ENCODE data around the gene GHRL. TPM values are rescaled to one million over a fixed set of nuclear protein-coding genes. Genes with fewer than 3 reads are reported as not detected.

Gene GHRL
- total and polyA plus RNA-seq, 2 of the 4 experiments (the other 2 are of a cell fraction), result 0.27 TPM; not detected in 1

DNA sequence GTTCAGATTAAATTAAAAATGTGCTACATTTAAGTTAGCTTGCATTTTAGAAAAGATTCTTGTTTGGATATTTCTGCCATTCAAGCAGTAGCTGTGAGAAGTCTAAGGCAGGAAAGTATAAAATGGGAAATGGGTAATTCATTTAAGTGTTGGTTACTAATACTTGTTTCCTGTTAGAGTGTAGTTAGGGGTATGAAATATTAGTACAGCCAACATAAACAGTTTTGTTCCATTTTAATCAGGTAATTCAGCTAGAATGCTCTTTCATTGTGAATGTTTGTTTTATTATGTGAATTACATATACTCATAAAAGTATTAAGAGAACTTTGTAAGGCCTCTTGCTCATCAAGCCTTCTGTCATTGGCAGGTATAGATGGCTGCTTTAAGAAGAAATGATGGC lies 24.6 kb downstream of the GHRL start:
- H2BK20ac ChIP-seq (ENCODE audit: low read depth, low read length), result no peak overlapping the region
- H3K27me3 ChIP-seq (ENCODE audit: control insufficient read depth, insufficient read depth, low read length), result no peaks in the 10 kb centered on the region
- intact Hi-C loops (cut with micrococcal nuclease), result no loop called here
- H3K9me3 ChIP-seq (ENCODE audit: control insufficient read depth, insufficient read depth, low read length), result no peaks in the 10 kb centered on the region
- no peak overlapping the region for H2AFZ ChIP-seq (replicated peaks; ENCODE audit: low read length, poor library complexity)
- no peak overlapping the region for H3K4me3 ChIP-seq (ENCODE audit: insufficient read depth, low read depth, low read length)
- no peak overlapping the region for H3K4ac ChIP-seq (ENCODE audit: low read depth, low read length)
- peaks cover 28 to 64% of the 10 kb centered on the region in 2 experiments for H3K79me1 ChIP-seq (ENCODE audit: low read depth in 1 of 2, low read length in 2 of 2)
- H4K91ac ChIP-seq (ENCODE audit: insufficient read depth, low read depth, low read length), result no peak overlapping the region
- BruUV-seq (replicated peaks), result no TSS peak
- CTCF ChIA-PET, result no interaction called here
- in situ Hi-C loops (cut with MboI; ENCODE audit: low sequenced_read_pairs), result no loop called here
- H3K18ac ChIP-seq (ENCODE audit: low read depth, low read length), result no peak overlapping the region
- no peak overlapping the region for H2BK5ac ChIP-seq (ENCODE audit: low read depth, low read length, poor library complexity, severe bottlenecking)
- H4K20me1 ChIP-seq (ENCODE audit: insufficient read depth, low read length), result peaks cover 12% of the 10 kb centered on the region
- DNase-seq, result no peak
- H3K23ac ChIP-seq (ENCODE audit: low read depth, low read length), result no peak overlapping the region
- peaks cover 9% of the 10 kb centered on the region; the same call in 1 of the 2 replicates for H3K9me1 ChIP-seq (ENCODE audit: insufficient read depth, low read length)
- no peak overlapping the region for H2AK9ac ChIP-seq (replicated peaks; ENCODE audit: low read depth, low read length, poor library complexity)
- no peak overlapping the region for H2BK120ac ChIP-seq (ENCODE audit: low read depth, low read length)
- no peak overlapping the region for H4K5ac ChIP-seq (ENCODE audit: low read depth, low read length)
- no peak overlapping the region for H3K14ac ChIP-seq (replicated peaks; ENCODE audit: low read depth, low read length)
- peaks cover 21% of the 10 kb centered on the region for H3K36me3 ChIP-seq (ENCODE audit: control insufficient read depth, insufficient read depth, low read length)
- no peak overlapping the region for H3K9ac ChIP-seq (ENCODE audit: low read depth, low read length)
- ATAC-seq (ENCODE audit: low read depth), result no peak
- no peak overlapping the region for H3K27ac ChIP-seq (ENCODE audit: insufficient read depth, low read length)
- H3K4me2 ChIP-seq (ENCODE audit: low read depth, low read length), result no peak overlapping the region
- peaks cover 6% of the 10 kb centered on the region for H3K4me1 ChIP-seq (ENCODE audit: control insufficient read depth, insufficient read depth, low read length)
- TF ChIP-seq MXI1 (IDR thresholded peaks at IDR 0.05; ENCODE audit: borderline replicate concordance, low read depth, low read length) (no peak), MAFK (IDR thresholded peaks at IDR 0.05; ENCODE audit: low read depth, low read length) (no peak), CEBPB (IDR thresholded peaks at IDR 0.05; ENCODE audit: low read depth, low read length) (no peak), RAD21 (IDR thresholded peaks at IDR 0.05; ENCODE audit: low read length) (no peak), MAZ (IDR thresholded peaks at IDR 0.05; ENCODE audit: borderline replicate concordance, low read depth, low read length) (no peak), POLR2A (IDR thresholded peaks at IDR 0.05; ENCODE audit: low read depth, low read length) (no peak), RCOR1 (IDR thresholded peaks at IDR 0.05; ENCODE audit: insufficient replicate concordance, low read length) (no peak), CHD1 (IDR thresholded peaks at IDR 0.05; ENCODE audit: low read depth, low read length) (no peak), BHLHE40 (IDR thresholded peaks at IDR 0.05; ENCODE audit: low read depth, low read length) (no peak), NFE2L2 (IDR thresholded peaks at IDR 0.05; ENCODE audit: low read depth, low read length) (no peak), SMC3 (IDR thresholded peaks at IDR 0.05; ENCODE audit: low read depth, low read length) (no peak)
- TF ChIP-seq, protein P1, sequence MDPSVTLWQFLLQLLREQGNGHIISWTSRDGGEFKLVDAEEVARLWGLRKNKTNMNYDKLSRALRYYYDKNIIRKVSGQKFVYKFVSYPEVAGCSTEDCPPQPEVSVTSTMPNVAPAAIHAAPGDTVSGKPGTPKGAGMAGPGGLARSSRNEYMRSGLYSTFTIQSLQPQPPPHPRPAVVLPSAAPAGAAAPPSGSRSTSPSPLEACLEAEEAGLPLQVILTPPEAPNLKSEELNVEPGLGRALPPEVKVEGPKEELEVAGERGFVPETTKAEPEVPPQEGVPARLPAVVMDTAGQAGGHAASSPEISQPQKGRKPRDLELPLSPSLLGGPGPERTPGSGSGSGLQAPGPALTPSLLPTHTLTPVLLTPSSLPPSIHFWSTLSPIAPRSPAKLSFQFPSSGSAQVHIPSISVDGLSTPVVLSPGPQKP (IDR thresholded peaks at IDR 0.05; ENCODE audit: borderline replicate concordance, low read depth, low read length), result no peak
- TF ChIP-seq, protein P2, sequence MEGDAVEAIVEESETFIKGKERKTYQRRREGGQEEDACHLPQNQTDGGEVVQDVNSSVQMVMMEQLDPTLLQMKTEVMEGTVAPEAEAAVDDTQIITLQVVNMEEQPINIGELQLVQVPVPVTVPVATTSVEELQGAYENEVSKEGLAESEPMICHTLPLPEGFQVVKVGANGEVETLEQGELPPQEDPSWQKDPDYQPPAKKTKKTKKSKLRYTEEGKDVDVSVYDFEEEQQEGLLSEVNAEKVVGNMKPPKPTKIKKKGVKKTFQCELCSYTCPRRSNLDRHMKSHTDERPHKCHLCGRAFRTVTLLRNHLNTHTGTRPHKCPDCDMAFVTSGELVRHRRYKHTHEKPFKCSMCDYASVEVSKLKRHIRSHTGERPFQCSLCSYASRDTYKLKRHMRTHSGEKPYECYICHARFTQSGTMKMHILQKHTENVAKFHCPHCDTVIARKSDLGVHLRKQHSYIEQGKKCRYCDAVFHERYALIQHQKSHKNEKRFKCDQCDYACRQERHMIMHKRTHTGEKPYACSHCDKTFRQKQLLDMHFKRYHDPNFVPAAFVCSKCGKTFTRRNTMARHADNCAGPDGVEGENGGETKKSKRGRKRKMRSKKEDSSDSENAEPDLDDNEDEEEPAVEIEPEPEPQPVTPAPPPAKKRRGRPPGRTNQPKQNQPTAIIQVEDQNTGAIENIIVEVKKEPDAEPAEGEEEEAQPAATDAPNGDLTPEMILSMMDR (conservative IDR thresholded peaks at IDR 0.05; ENCODE audit: low read depth, low read length), result no peak
- no peak overlapping the region for H2BK15ac ChIP-seq (ENCODE audit: low read depth, low read length)
- H4K8ac ChIP-seq (ENCODE audit: low read depth in 2 of 2, low read length in 2 of 2), result no peak overlapping the region
- no peak overlapping the region for H3K56ac ChIP-seq (ENCODE audit: extremely low read depth, insufficient read depth, low read length)
- no peak overlapping the region for H2AK5ac ChIP-seq (ENCODE audit: low read depth, low read length)
- dilution Hi-C loops (cut with HindIII; ENCODE audit: low sequenced_read_pairs, unreplicated experiment), result no loop called here
- POLR2A ChIA-PET (ENCODE audit: unreplicated experiment), result no interaction called here

Data from IMR-90 (cell line).